Fibroblast of lung (primary cell): ENCODE results near the gene SMIM21. TPM values are rescaled to one million over a fixed set of nuclear protein-coding genes. Genes with fewer than 3 reads are reported as not detected.

Experiments used
- DNase-seq, 2 donors: peaks; one replicate each; pipeline versions ENCODE4 v3.0.0 to v3.0.0-alpha.2; 2010; ENCODE audit warnings: low read depth in 2 of 2
- H2AFZ ChIP-seq: 2 replicates; pipeline ENCODE4 v1.5.1; 2012; ENCODE audit warnings: low read length, control low read depth, inconsistent platforms
- H3K27ac ChIP-seq: 2 replicates; pipeline ENCODE4 v1.5.1; 2011; ENCODE audit warnings: low read length, control low read depth; ENCODE audit not compliant: insufficient read depth
- H3K27me3 ChIP-seq: 2 replicates; pipeline ENCODE4 v1.5.1; 2011; ENCODE audit warnings: mild to moderate bottlenecking, low read length; ENCODE audit not compliant: control insufficient read depth, insufficient read depth
- H3K36me3 ChIP-seq: 2 replicates; pipeline ENCODE4 v1.5.1; 2011; ENCODE audit warnings: low read length; ENCODE audit not compliant: control insufficient read depth, insufficient read depth
- H3K4me1 ChIP-seq: 2 replicates; pipeline ENCODE4 v1.5.1; 2011; ENCODE audit warnings: low read length; ENCODE audit not compliant: control insufficient read depth, insufficient read depth; ENCODE audit errors: extremely low read depth
- H3K4me2 ChIP-seq: 2 replicates; pipeline ENCODE4 v1.5.1; 2011; ENCODE audit warnings: low read length, control low read depth; ENCODE audit not compliant: insufficient read depth; ENCODE audit errors: extremely low read depth
- H3K4me3 ChIP-seq, 4 experiments: fragments of 200-600 bp in 1 of 4; sonication (generic) in 1 of 4; replicated peaks in 1 of 4; 2 replicates each; pipeline ENCODE4 v1.5.1; 2011 to 2016; ENCODE audit warnings: low read length in 4 of 4, low read depth in 3 of 4, mild to moderate bottlenecking in 3 of 4, control low read depth in 2 of 4, inconsistent platforms in 1 of 4, mixed read lengths in 1 of 4; ENCODE audit not compliant: insufficient read depth in 1 of 4; ENCODE audit errors: control extremely low read depth in 1 of 4
- H3K79me2 ChIP-seq: 2 replicates; pipeline ENCODE4 v1.5.1; 2012; ENCODE audit warnings: mild to moderate bottlenecking, low read length, inconsistent platforms; ENCODE audit not compliant: control insufficient read depth, insufficient read depth
- H3K9ac ChIP-seq: 2 replicates; pipeline ENCODE4 v1.5.1; 2011; ENCODE audit warnings: mild to moderate bottlenecking, low read length, control low read depth; ENCODE audit not compliant: insufficient read depth
- H3K9me3 ChIP-seq: 2 replicates; pipeline ENCODE4 v1.5.1; 2012; ENCODE audit warnings: low read depth, low read length; ENCODE audit not compliant: control insufficient read depth, insufficient read depth
- H4K20me1 ChIP-seq: 2 replicates; pipeline ENCODE4 v1.5.1; 2011; ENCODE audit warnings: low read length; ENCODE audit not compliant: control insufficient read depth, insufficient read depth; ENCODE audit errors: extremely low read depth
- CTCF ChIP-seq, 2 donors: IDR thresholded peaks in 1 of 2; conservative IDR thresholded peaks in 1 of 2; 1 replicate in 1 of 2; 2 replicates in 1 of 2; pipeline ENCODE4 v1.5.1; 2011 to 2012; ENCODE audit warnings: low read length in 2 of 2, control low read depth in 1 of 2, inconsistent platforms in 1 of 2, low read depth in 1 of 2, mild to moderate bottlenecking in 1 of 2
- EZH2 ChIP-seq: IDR thresholded peaks from 2 replicates; pipeline ENCODE4 v1.5.1; 2012; ENCODE audit warnings: low read length, control low read depth, mild to moderate bottlenecking; ENCODE audit errors: missing control alignments
- polyA plus RNA-seq, 2 donors: library from polyadenylated mRNA; depleted of rRNA in 1 of 2; stranded (reverse) in 1 of 2; unstranded in 1 of 2; fragments of >200 nt; gene quantifications; 2 replicates each; pipeline ENCODE4 v1.2.1, GENCODE V29; 2011 to 2012; ENCODE audit warnings: missing spikeins in 1 of 2
- total RNA-seq: library from RNA; depleted of rRNA; stranded (reverse); fragments of >200 nt; gene quantifications from 2 replicates; pipeline ENCODE4 v1.2.1, GENCODE V29; 2014

SMIM21 gene
- total and polyA plus RNA-seq, 2 donors (not counting 1 experiment from before 2014, with no cell fraction given): not detected

GRCh38 chr18:75450906-75451305 lies 23.4 kb upstream of the SMIM21 start:
- Histone ChIP-seq H3K79me2 (no peaks in the 10 kb centered on the region), H3K9ac (no peak overlapping the region), H3K4me1 (no peaks in the 10 kb centered on the region), H3K36me3 (no peaks in the 10 kb centered on the region), H2AFZ (no peak overlapping the region), H3K27ac (no peak overlapping the region), H3K4me2 (no peak overlapping the region), H4K20me1 (no peaks in the 10 kb centered on the region), H3K9me3 (no peaks in the 10 kb centered on the region), H3K4me3 (no peak overlapping the region), H3K27me3 (no peaks in the 10 kb centered on the region)
- no peak for DNase-seq
- TF ChIP-seq CTCF (conservative IDR thresholded peaks at IDR 0.05 in 1 of 2, IDR thresholded peaks at IDR 0.05 in 1 of 2; ENCODE audit: low read depth in 1 of 2, low read length in 2 of 2): no peak

- H3K4me3 ChIP-seq: no peak overlapping the region
- no peaks in the 10 kb centered on the region for H3K36me3 ChIP-seq
- no peak for DNase-seq
- no peak overlapping the region for H3K9ac ChIP-seq
- H2AFZ ChIP-seq: no peak overlapping the region
- H3K9me3 ChIP-seq: no peaks in the 10 kb centered on the region
- no peak for TF ChIP-seq CTCF (conservative IDR thresholded peaks at IDR 0.05 in 1 of 2, IDR thresholded peaks at IDR 0.05 in 1 of 2; ENCODE audit: low read depth in 1 of 2, low read length in 2 of 2)
- TF ChIP-seq EZH2: no peak
- no peaks in the 10 kb centered on the region for H3K79me2 ChIP-seq
- H3K27me3 ChIP-seq: no peaks in the 10 kb centered on the region
- H3K4me2 ChIP-seq: no peak overlapping the region
- H4K20me1 ChIP-seq: no peaks in the 10 kb centered on the region
- no peaks in the 10 kb centered on the region for H3K4me1 ChIP-seq
- H3K27ac ChIP-seq: no peak overlapping the region
Measured at GRCh38 chr18:75441896-75442295, 14.4 kb upstream of the SMIM21 start.

GRCh38 chr18:75439348-75439747 lies 11.8 kb upstream of the SMIM21 start:
- TF ChIP-seq CTCF (conservative IDR thresholded peaks at IDR 0.05 in 1 of 2, IDR thresholded peaks at IDR 0.05 in 1 of 2; ENCODE audit: low read depth in 1 of 2, low read length in 2 of 2) (no peak), EZH2 (no peak)
- H3K9ac ChIP-seq: no peak overlapping the region
- no peaks in the 10 kb centered on the region for H3K79me2 ChIP-seq
- H4K20me1 ChIP-seq: no peaks in the 10 kb centered on the region
- H3K4me2 ChIP-seq: no peak overlapping the region
- no peaks in the 10 kb centered on the region for H3K4me1 ChIP-seq
- H3K27me3 ChIP-seq: peaks cover 3% of the 10 kb centered on the region
- no peak for DNase-seq
- H3K4me3 ChIP-seq: no peak overlapping the region
- no peaks in the 10 kb centered on the region for H3K36me3 ChIP-seq
- no peaks in the 10 kb centered on the region for H3K9me3 ChIP-seq
- H3K27ac ChIP-seq: no peak overlapping the region
- no peak overlapping the region for H2AFZ ChIP-seq
